ENCODE measurements around the gene LRRC1. TPM values are rescaled to one million over a fixed set of nuclear protein-coding genes. Genes with fewer than 3 reads are reported as not detected.

Gene LRRC1
- total and polyA plus RNA-seq, 2 of the 13 experiments (the other 11 are each of a cell fraction or from before 2014, with no cell fraction given) = 15.6 to 27.7 TPM

DNA sequence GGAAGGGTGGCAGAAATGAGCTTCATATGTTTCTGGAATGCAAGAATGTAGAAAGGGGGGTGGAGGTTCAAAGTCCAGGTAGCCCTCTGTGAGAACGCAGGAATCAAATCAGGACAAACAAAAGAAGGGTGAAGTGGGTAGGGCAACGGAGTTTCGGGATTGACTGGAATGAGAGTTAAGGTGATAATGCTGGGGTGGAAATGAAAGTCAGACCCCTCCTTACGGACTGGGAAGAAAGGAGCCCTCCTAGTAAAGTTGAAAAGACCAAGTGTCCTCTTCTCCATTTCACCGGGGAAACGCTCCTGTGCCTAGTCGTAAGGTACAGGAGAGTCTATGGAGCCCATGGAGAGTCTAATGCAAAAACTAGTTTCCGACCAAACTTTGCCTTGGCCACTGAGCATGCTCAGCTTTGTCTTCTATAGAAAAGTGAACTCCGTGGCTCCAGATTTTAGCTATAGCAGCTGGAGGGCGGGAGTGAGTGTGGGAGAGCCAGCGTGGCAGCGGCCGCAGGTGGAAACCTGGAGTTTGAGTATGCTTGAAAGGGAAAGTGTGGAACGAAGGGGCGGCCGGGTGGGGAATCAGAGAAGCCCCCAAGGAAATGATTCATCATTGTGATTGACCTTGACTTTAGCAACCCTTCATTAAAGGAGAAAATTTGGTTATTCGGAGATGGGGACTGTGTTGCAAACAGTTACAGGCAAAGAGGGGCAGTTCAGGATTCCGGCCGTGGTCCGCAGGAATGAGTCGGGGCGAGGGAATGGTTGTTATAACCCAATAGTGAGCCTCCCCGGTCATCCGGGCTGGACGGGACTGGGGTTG, 1.3 kb upstream of the LRRC1 start (continued):
- TF ChIP-seq, protein P1, sequence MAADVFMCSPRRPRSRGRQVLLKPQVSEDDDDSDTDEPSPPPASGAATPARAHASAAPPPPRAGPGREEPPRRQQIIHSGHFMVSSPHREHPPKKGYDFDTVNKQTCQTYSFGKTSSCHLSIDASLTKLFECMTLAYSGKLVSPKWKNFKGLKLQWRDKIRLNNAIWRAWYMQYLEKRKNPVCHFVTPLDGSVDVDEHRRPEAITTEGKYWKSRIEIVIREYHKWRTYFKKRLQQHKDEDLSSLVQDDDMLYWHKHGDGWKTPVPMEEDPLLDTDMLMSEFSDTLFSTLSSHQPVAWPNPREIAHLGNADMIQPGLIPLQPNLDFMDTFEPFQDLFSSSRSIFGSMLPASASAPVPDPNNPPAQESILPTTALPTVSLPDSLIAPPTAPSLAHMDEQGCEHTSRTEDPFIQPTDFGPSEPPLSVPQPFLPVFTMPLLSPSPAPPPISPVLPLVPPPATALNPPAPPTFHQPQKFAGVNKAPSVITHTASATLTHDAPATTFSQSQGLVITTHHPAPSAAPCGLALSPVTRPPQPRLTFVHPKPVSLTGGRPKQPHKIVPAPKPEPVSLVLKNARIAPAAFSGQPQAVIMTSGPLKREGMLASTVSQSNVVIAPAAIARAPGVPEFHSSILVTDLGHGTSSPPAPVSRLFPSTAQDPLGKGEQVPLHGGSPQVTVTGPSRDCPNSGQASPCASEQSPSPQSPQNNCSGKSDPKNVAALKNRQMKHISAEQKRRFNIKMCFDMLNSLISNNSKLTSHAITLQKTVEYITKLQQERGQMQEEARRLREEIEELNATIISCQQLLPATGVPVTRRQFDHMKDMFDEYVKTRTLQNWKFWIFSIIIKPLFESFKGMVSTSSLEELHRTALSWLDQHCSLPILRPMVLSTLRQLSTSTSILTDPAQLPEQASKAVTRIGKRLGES (CRISPR knock-in tag; IDR thresholded peaks at IDR 0.05; ENCODE audit: borderline replicate concordance) = no peak
- TF ChIP-seq, protein P2, sequence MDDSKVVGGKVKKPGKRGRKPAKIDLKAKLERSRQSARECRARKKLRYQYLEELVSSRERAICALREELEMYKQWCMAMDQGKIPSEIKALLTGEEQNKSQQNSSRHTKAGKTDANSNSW (CRISPR knock-in tag; IDR thresholded peaks at IDR 0.05; ENCODE audit: borderline replicate concordance) = no peak
- TF ChIP-seq ZNF484 (CRISPR knock-in tag; IDR thresholded peaks at IDR 0.05; ENCODE audit: borderline replicate concordance, low read depth) (no peak), TGIF2 (CRISPR knock-in tag; IDR thresholded peaks at IDR 0.05) (peak; percentile 3; the same call in 1 of the 2 replicates), POLR2AphosphoS5 (IDR thresholded peaks at IDR 0.05; ENCODE audit: low read depth, low read length) (peak; percentile 62), TAF1 (CRISPR knock-in tag; IDR thresholded peaks at IDR 0.05) (peak; percentile 26; the same call in 1 of the 2 replicates)
- TF ChIP-seq, protein P3, sequence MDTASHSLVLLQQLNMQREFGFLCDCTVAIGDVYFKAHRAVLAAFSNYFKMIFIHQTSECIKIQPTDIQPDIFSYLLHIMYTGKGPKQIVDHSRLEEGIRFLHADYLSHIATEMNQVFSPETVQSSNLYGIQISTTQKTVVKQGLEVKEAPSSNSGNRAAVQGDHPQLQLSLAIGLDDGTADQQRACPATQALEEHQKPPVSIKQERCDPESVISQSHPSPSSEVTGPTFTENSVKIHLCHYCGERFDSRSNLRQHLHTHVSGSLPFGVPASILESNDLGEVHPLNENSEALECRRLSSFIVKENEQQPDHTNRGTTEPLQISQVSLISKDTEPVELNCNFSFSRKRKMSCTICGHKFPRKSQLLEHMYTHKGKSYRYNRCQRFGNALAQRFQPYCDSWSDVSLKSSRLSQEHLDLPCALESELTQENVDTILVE (CRISPR knock-in tag; IDR thresholded peaks at IDR 0.05) = 0 out of 2 replicates have a peak, but pooled peaks have one; percentile 21
- TF ChIP-seq, protein P4, sequence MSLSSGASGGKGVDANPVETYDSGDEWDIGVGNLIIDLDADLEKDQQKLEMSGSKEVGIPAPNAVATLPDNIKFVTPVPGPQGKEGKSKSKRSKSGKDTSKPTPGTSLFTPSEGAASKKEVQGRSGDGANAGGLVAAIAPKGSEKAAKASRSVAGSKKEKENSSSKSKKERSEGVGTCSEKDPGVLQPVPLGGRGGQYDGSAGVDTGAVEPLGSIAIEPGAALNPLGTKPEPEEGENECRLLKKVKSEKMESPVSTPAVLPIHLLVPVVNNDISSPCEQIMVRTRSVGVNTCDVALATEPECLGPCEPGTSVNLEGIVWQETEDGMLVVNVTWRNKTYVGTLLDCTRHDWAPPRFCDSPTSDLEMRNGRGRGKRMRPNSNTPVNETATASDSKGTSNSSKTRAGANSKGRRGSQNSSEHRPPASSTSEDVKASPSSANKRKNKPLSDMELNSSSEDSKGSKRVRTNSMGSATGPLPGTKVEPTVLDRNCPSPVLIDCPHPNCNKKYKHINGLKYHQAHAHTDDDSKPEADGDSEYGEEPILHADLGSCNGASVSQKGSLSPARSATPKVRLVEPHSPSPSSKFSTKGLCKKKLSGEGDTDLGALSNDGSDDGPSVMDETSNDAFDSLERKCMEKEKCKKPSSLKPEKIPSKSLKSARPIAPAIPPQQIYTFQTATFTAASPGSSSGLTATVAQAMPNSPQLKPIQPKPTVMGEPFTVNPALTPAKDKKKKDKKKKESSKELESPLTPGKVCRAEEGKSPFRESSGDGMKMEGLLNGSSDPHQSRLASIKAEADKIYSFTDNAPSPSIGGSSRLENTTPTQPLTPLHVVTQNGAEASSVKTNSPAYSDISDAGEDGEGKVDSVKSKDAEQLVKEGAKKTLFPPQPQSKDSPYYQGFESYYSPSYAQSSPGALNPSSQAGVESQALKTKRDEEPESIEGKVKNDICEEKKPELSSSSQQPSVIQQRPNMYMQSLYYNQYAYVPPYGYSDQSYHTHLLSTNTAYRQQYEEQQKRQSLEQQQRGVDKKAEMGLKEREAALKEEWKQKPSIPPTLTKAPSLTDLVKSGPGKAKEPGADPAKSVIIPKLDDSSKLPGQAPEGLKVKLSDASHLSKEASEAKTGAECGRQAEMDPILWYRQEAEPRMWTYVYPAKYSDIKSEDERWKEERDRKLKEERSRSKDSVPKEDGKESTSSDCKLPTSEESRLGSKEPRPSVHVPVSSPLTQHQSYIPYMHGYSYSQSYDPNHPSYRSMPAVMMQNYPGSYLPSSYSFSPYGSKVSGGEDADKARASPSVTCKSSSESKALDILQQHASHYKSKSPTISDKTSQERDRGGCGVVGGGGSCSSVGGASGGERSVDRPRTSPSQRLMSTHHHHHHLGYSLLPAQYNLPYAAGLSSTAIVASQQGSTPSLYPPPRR (CRISPR knock-in tag; IDR thresholded peaks at IDR 0.05; ENCODE audit: borderline replicate concordance) = peak; percentile 68; the same call in 1 of the 2 replicates
- TF ChIP-seq, protein P5, sequence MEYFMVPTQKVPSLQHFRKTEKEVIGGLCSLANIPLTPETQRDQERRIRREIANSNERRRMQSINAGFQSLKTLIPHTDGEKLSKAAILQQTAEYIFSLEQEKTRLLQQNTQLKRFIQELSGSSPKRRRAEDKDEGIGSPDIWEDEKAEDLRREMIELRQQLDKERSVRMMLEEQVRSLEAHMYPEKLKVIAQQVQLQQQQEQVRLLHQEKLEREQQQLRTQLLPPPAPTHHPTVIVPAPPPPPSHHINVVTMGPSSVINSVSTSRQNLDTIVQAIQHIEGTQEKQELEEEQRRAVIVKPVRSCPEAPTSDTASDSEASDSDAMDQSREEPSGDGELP (IDR thresholded peaks at IDR 0.05; ENCODE audit: borderline replicate concordance, low read depth) = peak; percentile 70; the same call in 1 of the 2 replicates
- TF ChIP-seq, protein P6, sequence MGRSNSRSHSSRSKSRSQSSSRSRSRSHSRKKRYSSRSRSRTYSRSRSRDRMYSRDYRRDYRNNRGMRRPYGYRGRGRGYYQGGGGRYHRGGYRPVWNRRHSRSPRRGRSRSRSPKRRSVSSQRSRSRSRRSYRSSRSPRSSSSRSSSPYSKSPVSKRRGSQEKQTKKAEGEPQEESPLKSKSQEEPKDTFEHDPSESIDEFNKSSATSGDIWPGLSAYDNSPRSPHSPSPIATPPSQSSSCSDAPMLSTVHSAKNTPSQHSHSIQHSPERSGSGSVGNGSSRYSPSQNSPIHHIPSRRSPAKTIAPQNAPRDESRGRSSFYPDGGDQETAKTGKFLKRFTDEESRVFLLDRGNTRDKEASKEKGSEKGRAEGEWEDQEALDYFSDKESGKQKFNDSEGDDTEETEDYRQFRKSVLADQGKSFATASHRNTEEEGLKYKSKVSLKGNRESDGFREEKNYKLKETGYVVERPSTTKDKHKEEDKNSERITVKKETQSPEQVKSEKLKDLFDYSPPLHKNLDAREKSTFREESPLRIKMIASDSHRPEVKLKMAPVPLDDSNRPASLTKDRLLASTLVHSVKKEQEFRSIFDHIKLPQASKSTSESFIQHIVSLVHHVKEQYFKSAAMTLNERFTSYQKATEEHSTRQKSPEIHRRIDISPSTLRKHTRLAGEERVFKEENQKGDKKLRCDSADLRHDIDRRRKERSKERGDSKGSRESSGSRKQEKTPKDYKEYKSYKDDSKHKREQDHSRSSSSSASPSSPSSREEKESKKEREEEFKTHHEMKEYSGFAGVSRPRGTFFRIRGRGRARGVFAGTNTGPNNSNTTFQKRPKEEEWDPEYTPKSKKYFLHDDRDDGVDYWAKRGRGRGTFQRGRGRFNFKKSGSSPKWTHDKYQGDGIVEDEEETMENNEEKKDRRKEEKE (IDR thresholded peaks at IDR 0.05) = no peak
- TF ChIP-seq, protein P7, sequence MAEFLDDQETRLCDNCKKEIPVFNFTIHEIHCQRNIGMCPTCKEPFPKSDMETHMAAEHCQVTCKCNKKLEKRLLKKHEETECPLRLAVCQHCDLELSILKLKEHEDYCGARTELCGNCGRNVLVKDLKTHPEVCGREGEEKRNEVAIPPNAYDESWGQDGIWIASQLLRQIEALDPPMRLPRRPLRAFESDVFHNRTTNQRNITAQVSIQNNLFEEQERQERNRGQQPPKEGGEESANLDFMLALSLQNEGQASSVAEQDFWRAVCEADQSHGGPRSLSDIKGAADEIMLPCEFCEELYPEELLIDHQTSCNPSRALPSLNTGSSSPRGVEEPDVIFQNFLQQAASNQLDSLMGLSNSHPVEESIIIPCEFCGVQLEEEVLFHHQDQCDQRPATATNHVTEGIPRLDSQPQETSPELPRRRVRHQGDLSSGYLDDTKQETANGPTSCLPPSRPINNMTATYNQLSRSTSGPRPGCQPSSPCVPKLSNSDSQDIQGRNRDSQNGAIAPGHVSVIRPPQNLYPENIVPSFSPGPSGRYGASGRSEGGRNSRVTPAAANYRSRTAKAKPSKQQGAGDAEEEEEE (CRISPR knock-in tag; IDR thresholded peaks at IDR 0.05; ENCODE audit: borderline replicate concordance) = no peak

Data from HepG2 (cell line).